ENCODE results near the gene MB. TPM values are rescaled to one million over a fixed set of nuclear protein-coding genes. Genes with fewer than 3 reads are reported as not detected.

MB gene
- total RNA-seq, 1 donor from 2014 or later = not detected

DNA sequence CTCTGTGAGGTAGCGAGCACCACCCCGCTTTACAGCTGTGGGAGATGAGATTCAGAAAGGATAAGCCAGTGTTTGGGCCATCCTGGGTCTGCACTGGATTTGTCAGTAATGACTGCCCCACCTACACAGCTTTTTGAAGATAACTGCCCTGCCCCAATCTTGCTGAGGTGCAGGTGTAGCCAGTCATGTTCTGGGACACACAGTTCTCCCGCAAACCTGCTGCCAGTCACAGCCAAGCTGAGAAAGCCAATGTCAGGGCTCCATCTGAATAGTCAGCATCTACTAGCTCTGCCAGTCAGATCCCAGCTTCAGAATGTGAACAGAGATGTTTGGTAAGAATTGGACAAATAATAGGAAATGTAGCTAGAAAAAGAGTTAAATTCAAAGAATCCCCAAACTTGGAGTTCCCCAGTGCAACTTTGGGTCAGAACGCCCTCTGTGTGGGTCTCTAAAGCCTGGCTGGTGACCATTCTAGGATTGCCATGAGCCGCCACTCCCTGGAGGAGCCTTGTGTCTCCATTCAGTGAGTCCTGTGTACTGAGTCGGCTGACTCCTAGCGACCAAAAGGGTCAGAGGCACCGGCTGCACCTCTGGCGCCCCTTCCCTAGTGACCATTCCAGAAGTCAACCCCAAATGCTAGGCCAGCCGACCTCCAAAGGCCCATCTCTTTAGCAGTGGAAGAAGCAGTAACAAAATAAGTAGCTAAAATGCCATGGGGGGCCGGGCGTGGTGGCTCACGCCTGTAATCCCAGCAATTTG lies 2.4 kb upstream of the MB start:
- H3K4me3 Mint-ChIP-seq = no peak overlapping the region
- no peak for TF ChIP-seq CTCF (conservative IDR thresholded peaks at IDR 0.05)
- H3K27ac Mint-ChIP-seq (ENCODE audit: unreplicated experiment) = no peak overlapping the region
- DNase-seq (ENCODE audit: low read depth, low spot score) = no peak
- no peaks in the 10 kb centered on the region for H3K27me3 Mint-ChIP-seq (ENCODE audit: low read depth)
- no peaks in the 10 kb centered on the region for H3K9me3 Mint-ChIP-seq
- no peaks in the 10 kb centered on the region for H3K36me3 Mint-ChIP-seq (ENCODE audit: low read depth)
- H3K4me1 Mint-ChIP-seq = peaks cover 12% of the 10 kb centered on the region

DNA sequence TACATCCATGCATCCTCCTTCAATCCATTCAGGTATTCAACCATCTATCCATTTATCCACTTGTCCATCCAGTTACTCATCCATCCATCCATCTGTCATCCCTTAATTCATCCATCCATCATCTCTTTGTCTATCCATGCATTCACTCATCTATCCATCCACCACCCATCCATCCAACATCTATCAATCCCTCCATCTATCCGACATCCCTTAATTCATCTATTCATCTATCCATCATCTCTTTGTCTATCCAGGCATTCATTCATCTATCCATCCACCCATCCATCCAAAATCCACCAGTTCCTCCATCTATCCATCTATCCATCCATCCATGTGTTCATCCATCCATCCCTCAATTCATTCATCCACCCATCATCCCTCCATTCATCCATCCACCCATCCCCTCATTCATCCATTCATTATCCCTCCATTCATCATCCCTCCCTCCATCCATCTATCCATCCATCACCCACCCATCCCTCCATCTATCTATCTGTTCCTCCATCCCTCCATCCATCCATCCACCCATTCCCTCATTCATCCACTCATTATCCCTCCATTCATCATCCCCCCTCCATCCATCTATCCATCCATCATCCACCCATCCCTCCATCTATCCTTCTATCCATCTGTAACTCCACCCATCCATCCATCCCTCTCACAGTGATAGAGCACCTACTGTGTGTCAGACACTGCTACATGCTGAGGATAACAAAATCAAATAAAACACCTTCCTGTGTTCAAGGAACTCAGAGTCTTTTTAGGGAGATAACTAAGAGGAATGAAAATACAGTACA lies 1.5 kb upstream of the MB start:
- Mint-ChIP-seq H3K4me1 (peaks cover 12% of the 10 kb centered on the region), H3K36me3 (ENCODE audit: low read depth) (no peaks in the 10 kb centered on the region), H3K4me3 (no peak overlapping the region), H3K9me3 (no peaks in the 10 kb centered on the region), H3K27ac (ENCODE audit: unreplicated experiment) (no peak overlapping the region), H3K27me3 (ENCODE audit: low read depth) (no peaks in the 10 kb centered on the region)
- no peak for DNase-seq (ENCODE audit: low read depth, low spot score)
- TF ChIP-seq CTCF (conservative IDR thresholded peaks at IDR 0.05) = no peak

DNA sequence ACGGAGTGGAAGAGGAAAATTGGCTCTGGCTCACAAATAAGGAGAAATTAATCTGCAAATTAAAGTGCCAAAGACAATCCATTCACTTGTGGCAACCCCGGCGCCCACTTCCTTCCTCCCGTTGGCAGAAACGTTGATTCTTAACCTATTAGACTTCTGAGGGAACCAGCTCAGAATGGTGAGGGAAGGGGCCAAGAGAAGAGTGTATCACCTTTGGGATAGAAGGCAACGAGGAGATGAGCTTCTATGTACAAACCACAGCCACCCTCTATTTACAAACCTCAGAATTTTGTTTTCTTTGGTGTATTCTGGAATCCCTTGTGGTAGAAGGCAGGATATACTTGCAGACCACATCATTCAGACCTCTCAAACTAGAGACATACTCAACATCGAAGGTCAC lies 1.1 kb downstream of the MB start:
- no peak overlapping the region for H3K4me3 Mint-ChIP-seq
- H3K9me3 Mint-ChIP-seq = no peaks in the 10 kb centered on the region
- no peak for TF ChIP-seq CTCF (conservative IDR thresholded peaks at IDR 0.05)
- no peak overlapping the region for H3K27ac Mint-ChIP-seq (ENCODE audit: unreplicated experiment)
- H3K27me3 Mint-ChIP-seq (ENCODE audit: low read depth) = no peaks in the 10 kb centered on the region
- H3K36me3 Mint-ChIP-seq (ENCODE audit: low read depth) = no peaks in the 10 kb centered on the region
- DNase-seq (ENCODE audit: low read depth, low spot score) = no peak
- peaks cover 4% of the 10 kb centered on the region for H3K4me1 Mint-ChIP-seq

DNA sequence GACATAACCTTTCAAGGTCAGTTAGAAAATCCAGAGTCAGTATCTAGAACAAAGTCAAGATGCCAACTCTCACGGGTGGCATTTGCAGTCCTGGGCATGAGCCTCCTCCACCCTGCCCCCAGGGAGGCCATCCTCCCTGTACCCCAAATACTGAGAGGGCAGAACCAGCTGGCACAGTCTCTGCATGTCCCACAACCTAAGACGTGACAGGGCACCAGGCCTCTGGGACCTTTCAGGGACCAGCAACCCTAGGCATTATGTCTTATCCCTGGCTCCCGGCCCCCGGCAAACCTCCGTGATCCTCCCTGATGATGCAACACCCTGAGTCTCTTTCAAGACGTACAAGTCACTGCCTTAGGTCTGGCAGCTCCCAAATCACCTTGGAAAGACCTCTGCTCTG lies 2.0 kb downstream of the MB start:
- TF ChIP-seq CTCF (conservative IDR thresholded peaks at IDR 0.05) = no peak
- Mint-ChIP-seq H3K4me3 (no peak overlapping the region), H3K36me3 (ENCODE audit: low read depth) (no peaks in the 10 kb centered on the region), H3K27me3 (ENCODE audit: low read depth) (no peaks in the 10 kb centered on the region), H3K27ac (ENCODE audit: unreplicated experiment) (no peak overlapping the region), H3K9me3 (no peaks in the 10 kb centered on the region), H3K4me1 (no peaks in the 10 kb centered on the region)
- DNase-seq (ENCODE audit: low read depth, low spot score) = no peak

- Mint-ChIP-seq H3K27me3 (ENCODE audit: low read depth) (no peaks in the 10 kb centered on the region), H3K4me1 (no peaks in the 10 kb centered on the region), H3K27ac (ENCODE audit: unreplicated experiment) (no peak overlapping the region), H3K9me3 (no peaks in the 10 kb centered on the region), H3K36me3 (ENCODE audit: low read depth) (no peaks in the 10 kb centered on the region), H3K4me3 (no peak overlapping the region)
- DNase-seq (ENCODE audit: low read depth, low spot score) = no peak
- TF ChIP-seq CTCF (conservative IDR thresholded peaks at IDR 0.05) = no peak
Observed at GRCh38 chr22:35614404-35614803, 2.7 kb downstream of the MB start.

Measured in neural crest cell (in vitro differentiated cells).